Activated CD8-positive, alpha-beta T cell treated with anti-CD3 and anti-CD28 coated beads for 36 hours (primary cell): ENCODE measurements around the gene MAPK4. TPM values are rescaled to one million over a fixed set of nuclear protein-coding genes. Genes with fewer than 3 reads are reported as not detected.

Source experiments
- ATAC-seq: fragments of 200-7000 bp; cut with Tn5 transposase; one replicate; pipeline ENCODE4 v1.10.0; 2021; ENCODE audit warnings: mild to moderate bottlenecking, moderate library complexity
- CTCF ChIA-PET: fragments of 350-600 bp; sonication (Branson Sonifier 250); formaldehyde crosslinking; loops from one replicate; lab custom pipeline; 2021; ENCODE audit warnings: antibody characterized with exemption; lab: Charles Lee
- POLR2A ChIA-PET: fragments of 350-600 bp; sonication (Branson Sonifier 250); formaldehyde crosslinking; loops from one replicate; lab custom pipeline; 2021; ENCODE audit warnings: antibody characterized with exemption; lab: Charles Lee
- DNase-seq: peaks from one replicate; pipeline ENCODE4 v3.0.0-alpha.2; 2020
- H3K27ac Mint-ChIP-seq: one replicate; pipeline ENCODE4 v1.8.0; 2021; ENCODE audit warnings: mild to moderate bottlenecking, mixed read lengths
- H3K27me3 Mint-ChIP-seq: one replicate; pipeline ENCODE4 v1.8.0; 2021; ENCODE audit warnings: mixed read lengths
- H3K36me3 Mint-ChIP-seq: one replicate; pipeline ENCODE4 v1.8.0; 2021; ENCODE audit warnings: low read depth, mixed read lengths
- H3K4me1 Mint-ChIP-seq: one replicate; pipeline ENCODE4 v1.8.0; 2021; ENCODE audit warnings: low read depth, mixed read lengths
- H3K4me3 Mint-ChIP-seq: one replicate; pipeline ENCODE4 v1.8.0; 2021; ENCODE audit warnings: mild to moderate bottlenecking, moderate library complexity, mixed read lengths
- H3K9me3 Mint-ChIP-seq: one replicate; pipeline ENCODE4 v1.8.0; 2021; ENCODE audit warnings: mixed read lengths
- intact Hi-C: fragments of 100-400 bp; cut with micrococcal nuclease; formaldehyde crosslinking; loops from one replicate; pipeline ENCODE4 v1.10.0; 2022
- total RNA-seq, 2 experiments: library from RNA; stranded (reverse); gene quantifications; one replicate each; pipeline ENCODE4 v1.2.3, GENCODE V29; 2021
- TF ChIP-seq, protein P1 (sequence below): fragments of 200-600 bp; IDR thresholded peaks from one replicate; pipeline ENCODE4 v1.8.0; 2022; ENCODE audit warnings: antibody characterized with exemption, mild to moderate bottlenecking

MAPK4 gene
- total RNA-seq, 2 experiments from 2014 or later, result not detected

DNA sequence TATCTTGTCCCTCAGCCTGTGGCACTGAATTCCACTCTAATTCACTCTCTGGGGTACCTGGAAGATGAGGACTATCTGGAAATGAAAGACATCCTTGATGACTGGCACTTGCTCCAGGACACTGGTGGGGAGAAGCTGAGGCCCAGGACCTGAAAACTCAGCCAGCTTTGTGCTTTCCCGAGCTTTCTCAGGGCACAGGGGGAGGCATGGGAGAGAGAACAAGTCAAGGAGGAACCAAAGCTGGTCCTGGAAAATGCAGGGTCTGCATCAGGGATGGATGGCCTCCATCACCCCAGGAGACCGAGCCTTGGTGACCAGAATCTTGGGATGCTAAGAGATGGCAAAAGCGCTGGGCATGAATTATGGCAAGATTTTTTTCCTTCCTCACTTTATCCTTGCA, 65.1 kb downstream of the MAPK4 start:
- POLR2A ChIA-PET, result no interaction called here
- intact Hi-C loops, result no loop called here
- DNase-seq (no peak), ATAC-seq (no peak)
- Mint-ChIP-seq H3K4me3 (no peak overlapping the region), H3K27me3 (peaks cover 10% of the 10 kb centered on the region), H3K36me3 (no peaks in the 10 kb centered on the region), H3K4me1 (no peaks in the 10 kb centered on the region), H3K9me3 (no peaks in the 10 kb centered on the region), H3K27ac (no peak overlapping the region)
- CTCF ChIA-PET, result no interaction called here
- TF ChIP-seq, protein P1, sequence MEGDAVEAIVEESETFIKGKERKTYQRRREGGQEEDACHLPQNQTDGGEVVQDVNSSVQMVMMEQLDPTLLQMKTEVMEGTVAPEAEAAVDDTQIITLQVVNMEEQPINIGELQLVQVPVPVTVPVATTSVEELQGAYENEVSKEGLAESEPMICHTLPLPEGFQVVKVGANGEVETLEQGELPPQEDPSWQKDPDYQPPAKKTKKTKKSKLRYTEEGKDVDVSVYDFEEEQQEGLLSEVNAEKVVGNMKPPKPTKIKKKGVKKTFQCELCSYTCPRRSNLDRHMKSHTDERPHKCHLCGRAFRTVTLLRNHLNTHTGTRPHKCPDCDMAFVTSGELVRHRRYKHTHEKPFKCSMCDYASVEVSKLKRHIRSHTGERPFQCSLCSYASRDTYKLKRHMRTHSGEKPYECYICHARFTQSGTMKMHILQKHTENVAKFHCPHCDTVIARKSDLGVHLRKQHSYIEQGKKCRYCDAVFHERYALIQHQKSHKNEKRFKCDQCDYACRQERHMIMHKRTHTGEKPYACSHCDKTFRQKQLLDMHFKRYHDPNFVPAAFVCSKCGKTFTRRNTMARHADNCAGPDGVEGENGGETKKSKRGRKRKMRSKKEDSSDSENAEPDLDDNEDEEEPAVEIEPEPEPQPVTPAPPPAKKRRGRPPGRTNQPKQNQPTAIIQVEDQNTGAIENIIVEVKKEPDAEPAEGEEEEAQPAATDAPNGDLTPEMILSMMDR, result no peak

DNA sequence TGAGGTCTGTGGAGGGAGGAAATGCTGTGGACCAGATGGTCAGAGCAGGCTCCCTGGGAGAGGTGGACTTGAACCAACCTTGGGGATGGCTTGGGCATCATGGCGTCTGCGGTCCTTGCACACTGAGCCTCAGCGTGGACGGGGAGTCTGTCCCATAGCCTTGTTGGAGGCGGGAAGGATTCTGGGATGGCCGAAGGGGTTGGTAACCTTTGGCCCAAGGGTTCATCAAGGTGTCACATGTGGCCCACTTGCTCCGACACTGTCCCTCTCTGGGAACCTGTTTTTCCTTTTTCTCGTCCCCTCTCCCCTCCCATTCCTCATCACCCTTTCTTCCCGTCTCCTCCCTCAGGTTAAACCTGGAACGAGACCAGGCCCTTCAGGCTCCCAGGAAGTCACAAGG, 66.4 kb downstream of the MAPK4 start:
- intact Hi-C loops, result no loop called here
- Mint-ChIP-seq H3K36me3 (no peaks in the 10 kb centered on the region), H3K4me1 (no peaks in the 10 kb centered on the region), H3K9me3 (no peaks in the 10 kb centered on the region), H3K27ac (no peak overlapping the region), H3K4me3 (no peak overlapping the region), H3K27me3 (peaks cover 10% of the 10 kb centered on the region)
- POLR2A ChIA-PET, result no interaction called here
- TF ChIP-seq, protein P1, result no peak
- ATAC-seq, result no peak
- no peak for DNase-seq
- CTCF ChIA-PET, result no interaction called here

DNA sequence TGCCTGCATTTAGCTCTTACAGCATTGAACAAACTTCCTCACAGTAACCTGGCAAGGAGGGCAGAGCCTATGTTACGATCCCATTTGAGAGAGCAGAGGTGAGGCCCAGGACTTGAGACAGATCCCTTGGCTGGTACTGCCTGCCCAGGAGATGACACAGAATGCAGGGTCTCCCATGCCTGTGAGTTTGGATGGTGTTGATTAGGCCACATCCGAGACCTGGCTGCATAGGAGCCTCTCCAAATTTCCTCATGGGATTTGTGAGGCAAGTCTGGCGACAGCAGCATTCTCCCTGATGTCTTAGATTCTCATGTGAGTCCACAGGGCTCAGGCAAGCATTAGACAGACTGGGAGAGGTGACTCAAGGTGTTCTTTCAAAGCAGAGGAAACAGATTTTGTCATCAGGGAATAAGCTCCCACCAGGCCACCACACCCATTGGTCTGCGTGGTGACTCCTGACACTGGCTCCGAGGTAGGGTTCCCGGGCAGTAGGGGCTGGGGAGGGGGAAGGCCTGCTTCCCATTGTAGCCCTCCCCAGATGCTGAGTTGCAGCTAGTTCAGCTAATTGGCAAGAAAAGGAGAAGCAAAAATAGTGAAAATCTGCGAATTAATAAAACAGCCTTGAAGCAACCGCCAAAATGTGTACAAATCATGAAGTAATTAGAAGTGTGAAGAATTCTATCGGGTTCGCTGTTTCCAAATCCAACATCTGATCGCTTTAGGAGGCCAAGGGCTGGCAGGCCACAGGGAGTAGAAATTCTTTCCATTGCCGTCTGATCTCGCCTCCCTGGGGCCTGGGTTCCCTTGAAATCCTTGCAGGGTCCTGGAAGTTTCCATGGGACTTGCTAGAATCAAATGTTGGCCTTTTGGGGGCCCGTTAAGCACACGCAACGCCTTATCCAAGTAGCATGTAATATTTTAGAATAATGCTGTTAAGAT, 68.0 kb downstream of the MAPK4 start:
- no peak for ATAC-seq

DNA sequence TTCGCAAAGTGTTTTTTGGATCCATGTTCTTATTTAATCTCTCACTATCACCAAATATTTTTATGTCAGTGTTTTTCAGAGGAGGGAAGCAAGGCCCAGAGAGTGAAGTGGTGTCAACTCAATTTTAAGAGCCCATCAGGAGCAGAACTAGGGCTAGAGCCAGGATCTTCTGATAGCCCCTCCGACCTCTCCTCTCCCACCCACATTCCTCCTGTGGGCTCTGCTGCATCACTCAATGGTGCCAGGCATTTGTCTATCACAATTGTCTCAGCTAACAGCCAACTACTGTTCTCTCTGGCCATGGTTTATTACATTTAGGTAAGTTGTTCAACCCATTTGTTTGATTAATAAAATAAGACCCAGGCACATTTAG, 68.6 kb downstream of the MAPK4 start:
- H3K27me3 Mint-ChIP-seq, result peaks cover 6% of the 10 kb centered on the region
- TF ChIP-seq, protein P1, result no peak
- no peak overlapping the region for H3K27ac Mint-ChIP-seq
- ATAC-seq, result no peak
- intact Hi-C loops, result no loop called here
- H3K36me3 Mint-ChIP-seq, result no peaks in the 10 kb centered on the region
- DNase-seq, result no peak
- POLR2A ChIA-PET, result no interaction called here
- H3K9me3 Mint-ChIP-seq, result no peaks in the 10 kb centered on the region
- CTCF ChIA-PET, result no interaction called here
- H3K4me1 Mint-ChIP-seq, result no peaks in the 10 kb centered on the region
- H3K4me3 Mint-ChIP-seq, result no peak overlapping the region

More for the DNA sequence above, 68.0 kb downstream of the MAPK4 start:
- H3K4me1 Mint-ChIP-seq, result no peaks in the 10 kb centered on the region
- ChIA-PET CTCF (no interaction called here), POLR2A (no interaction called here)
- H3K36me3 Mint-ChIP-seq, result no peaks in the 10 kb centered on the region
- H3K27ac Mint-ChIP-seq, result no peak overlapping the region
- H3K9me3 Mint-ChIP-seq, result no peaks in the 10 kb centered on the region
- DNase-seq, result no peak
- intact Hi-C loops, result no loop called here
- TF ChIP-seq, protein P1, result no peak
- H3K4me3 Mint-ChIP-seq, result no peak overlapping the region
- H3K27me3 Mint-ChIP-seq, result peaks cover 8% of the 10 kb centered on the region

DNA sequence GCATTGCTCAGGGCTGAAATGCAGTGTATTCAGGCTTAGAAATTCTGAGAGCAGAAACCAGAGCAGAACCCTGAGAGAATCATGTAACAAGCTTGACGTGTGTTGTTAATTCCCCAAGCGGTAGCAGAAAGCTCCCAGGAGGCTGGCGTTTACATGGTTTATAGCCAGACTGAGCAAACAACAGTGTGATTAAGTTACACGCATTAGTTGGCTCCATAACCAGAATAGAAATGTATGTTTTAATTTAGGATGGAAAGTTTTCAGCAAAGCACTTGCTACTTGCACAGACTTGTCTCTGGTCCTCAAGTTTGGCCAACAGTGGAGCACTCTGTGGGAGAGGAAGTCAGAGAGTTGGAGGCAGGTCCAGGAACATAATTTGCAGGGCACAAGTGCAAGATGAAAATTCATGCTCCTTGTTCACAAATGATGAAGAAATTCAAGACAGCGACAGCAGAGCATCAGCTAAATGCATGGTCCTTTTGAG, 69.3 kb downstream of the MAPK4 start:
- ATAC-seq (no peak), DNase-seq (no peak)
- no peaks in the 10 kb centered on the region for H3K4me1 Mint-ChIP-seq
- TF ChIP-seq, protein P1, result no peak
- CTCF ChIA-PET, result no interaction called here
- no peaks in the 10 kb centered on the region for H3K36me3 Mint-ChIP-seq
- H3K9me3 Mint-ChIP-seq, result no peaks in the 10 kb centered on the region
- intact Hi-C loops, result no loop called here
- POLR2A ChIA-PET, result interaction anchor here (0.6 kb wide), 1 partner anchor 19 kb away, joined by 3 read pairs; no protein-coding TSS in a partner anchor
- no peak overlapping the region for H3K27ac Mint-ChIP-seq
- peaks cover 2% of the 10 kb centered on the region for H3K27me3 Mint-ChIP-seq
- H3K4me3 Mint-ChIP-seq, result no peak overlapping the region
